ENCODE results near the gene GADL1. TPM values are rescaled to one million over a fixed set of nuclear protein-coding genes. Genes with fewer than 3 reads are reported as not detected.

Gene GADL1
- total RNA-seq, 1 experiment from 2014 or later = not detected

DNA sequence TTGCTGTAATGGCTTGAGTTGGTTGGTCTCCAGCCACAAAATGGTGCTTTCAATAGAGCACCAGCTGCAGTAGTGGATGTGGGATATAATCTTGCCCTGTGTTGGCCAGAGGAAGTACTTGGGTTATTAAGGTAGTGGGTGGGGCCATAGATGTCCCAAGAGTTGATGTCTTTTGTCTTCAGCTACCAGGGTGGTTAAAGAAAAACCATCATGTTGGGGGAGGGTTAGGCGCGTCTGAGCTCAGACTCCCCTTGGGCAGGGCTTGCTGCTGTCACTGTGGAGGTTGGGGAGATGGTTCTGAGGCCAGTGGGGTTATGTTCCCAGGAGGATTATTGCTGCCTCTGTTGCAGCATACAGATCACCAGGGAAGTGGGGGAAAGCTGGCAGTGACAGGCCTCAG is 46.9 kb upstream of the GADL1 start:
- no peaks in the 10 kb centered on the region for H3K27me3 ChIP-seq (ENCODE audit: insufficient read depth, low read length)
- DNase-seq (ENCODE audit: low read depth, low spot score) = no peak
- RAD21 ChIA-PET (ENCODE audit: low non-redundant PET in 1 of 2, low total read pairs in 2 of 2, uncharacterized antibody in 2 of 2, unreplicated experiment in 2 of 2) = no interaction called here
- no peak overlapping the region for H3K9ac ChIP-seq (ENCODE audit: low read length)
- no peaks in the 10 kb centered on the region for H3K79me2 ChIP-seq (ENCODE audit: insufficient read depth, low read length)
- H3K36me3 ChIP-seq (ENCODE audit: control insufficient read depth in 1 of 2, insufficient read depth in 2 of 2, low read length in 2 of 2) = no peaks in the 10 kb centered on the region
- TF ChIP-seq YY1 (IDR thresholded peaks at IDR 0.05; ENCODE audit: extremely low read depth, insufficient replicate concordance, low read depth, low read length) (no peak), EGR1 (IDR thresholded peaks at IDR 0.05; ENCODE audit: low read depth) (no peak), POLR2A (IDR thresholded peaks at IDR 0.05; ENCODE audit: borderline replicate concordance, extremely low read depth, insufficient read depth, insufficient read length) (no peak), ZNF274 (IDR thresholded peaks at IDR 0.05; ENCODE audit: low read depth, low read length) (no peak), ELF1 (IDR thresholded peaks at IDR 0.05; ENCODE audit: borderline replicate concordance, low read depth) (no peak), CBX3 (IDR thresholded peaks at IDR 0.05; ENCODE audit: low read depth) (no peak)
- TF ChIP-seq, protein P1, sequence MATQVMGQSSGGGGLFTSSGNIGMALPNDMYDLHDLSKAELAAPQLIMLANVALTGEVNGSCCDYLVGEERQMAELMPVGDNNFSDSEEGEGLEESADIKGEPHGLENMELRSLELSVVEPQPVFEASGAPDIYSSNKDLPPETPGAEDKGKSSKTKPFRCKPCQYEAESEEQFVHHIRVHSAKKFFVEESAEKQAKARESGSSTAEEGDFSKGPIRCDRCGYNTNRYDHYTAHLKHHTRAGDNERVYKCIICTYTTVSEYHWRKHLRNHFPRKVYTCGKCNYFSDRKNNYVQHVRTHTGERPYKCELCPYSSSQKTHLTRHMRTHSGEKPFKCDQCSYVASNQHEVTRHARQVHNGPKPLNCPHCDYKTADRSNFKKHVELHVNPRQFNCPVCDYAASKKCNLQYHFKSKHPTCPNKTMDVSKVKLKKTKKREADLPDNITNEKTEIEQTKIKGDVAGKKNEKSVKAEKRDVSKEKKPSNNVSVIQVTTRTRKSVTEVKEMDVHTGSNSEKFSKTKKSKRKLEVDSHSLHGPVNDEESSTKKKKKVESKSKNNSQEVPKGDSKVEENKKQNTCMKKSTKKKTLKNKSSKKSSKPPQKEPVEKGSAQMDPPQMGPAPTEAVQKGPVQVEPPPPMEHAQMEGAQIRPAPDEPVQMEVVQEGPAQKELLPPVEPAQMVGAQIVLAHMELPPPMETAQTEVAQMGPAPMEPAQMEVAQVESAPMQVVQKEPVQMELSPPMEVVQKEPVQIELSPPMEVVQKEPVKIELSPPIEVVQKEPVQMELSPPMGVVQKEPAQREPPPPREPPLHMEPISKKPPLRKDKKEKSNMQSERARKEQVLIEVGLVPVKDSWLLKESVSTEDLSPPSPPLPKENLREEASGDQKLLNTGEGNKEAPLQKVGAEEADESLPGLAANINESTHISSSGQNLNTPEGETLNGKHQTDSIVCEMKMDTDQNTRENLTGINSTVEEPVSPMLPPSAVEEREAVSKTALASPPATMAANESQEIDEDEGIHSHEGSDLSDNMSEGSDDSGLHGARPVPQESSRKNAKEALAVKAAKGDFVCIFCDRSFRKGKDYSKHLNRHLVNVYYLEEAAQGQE (IDR thresholded peaks at IDR 0.05; ENCODE audit: low read depth) = no peak
- TF ChIP-seq, protein P2, sequence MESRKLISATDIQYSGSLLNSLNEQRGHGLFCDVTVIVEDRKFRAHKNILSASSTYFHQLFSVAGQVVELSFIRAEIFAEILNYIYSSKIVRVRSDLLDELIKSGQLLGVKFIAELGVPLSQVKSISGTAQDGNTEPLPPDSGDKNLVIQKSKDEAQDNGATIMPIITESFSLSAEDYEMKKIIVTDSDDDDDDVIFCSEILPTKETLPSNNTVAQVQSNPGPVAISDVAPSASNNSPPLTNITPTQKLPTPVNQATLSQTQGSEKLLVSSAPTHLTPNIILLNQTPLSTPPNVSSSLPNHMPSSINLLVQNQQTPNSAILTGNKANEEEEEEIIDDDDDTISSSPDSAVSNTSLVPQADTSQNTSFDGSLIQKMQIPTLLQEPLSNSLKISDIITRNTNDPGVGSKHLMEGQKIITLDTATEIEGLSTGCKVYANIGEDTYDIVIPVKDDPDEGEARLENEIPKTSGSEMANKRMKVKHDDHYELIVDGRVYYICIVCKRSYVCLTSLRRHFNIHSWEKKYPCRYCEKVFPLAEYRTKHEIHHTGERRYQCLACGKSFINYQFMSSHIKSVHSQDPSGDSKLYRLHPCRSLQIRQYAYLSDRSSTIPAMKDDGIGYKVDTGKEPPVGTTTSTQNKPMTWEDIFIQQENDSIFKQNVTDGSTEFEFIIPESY (IDR thresholded peaks at IDR 0.05; ENCODE audit: extremely low read depth, insufficient replicate concordance, low read length) = no peak
- intact Hi-C loops (cut with micrococcal nuclease) = no loop called here
- POLR2A ChIA-PET = no interaction called here
- H3K4me3 ChIP-seq (replicated peaks in 1 of 2; ENCODE audit: low read depth in 1 of 2, low read length in 2 of 2) = no peak overlapping the region
- CTCF ChIA-PET = no interaction called here
- no peaks in the 10 kb centered on the region for H3K4me1 ChIP-seq (ENCODE audit: control insufficient read depth in 1 of 2, insufficient read depth in 2 of 2, low read length in 2 of 2)
- no peaks in the 10 kb centered on the region for H3K9me2 ChIP-seq (ENCODE audit: insufficient read depth)
- H3K27ac ChIP-seq (ENCODE audit: low read depth, low read length) = no peak overlapping the region
- no peaks in the 10 kb centered on the region for H4K20me1 ChIP-seq (ENCODE audit: insufficient read depth)
- H3K9me3 ChIP-seq (ENCODE audit: control insufficient read depth in 1 of 2, insufficient read depth in 1 of 2, low read depth in 1 of 2, low read length in 2 of 2) = no peaks in the 10 kb centered on the region
- no peak overlapping the region for H2AFZ ChIP-seq (ENCODE audit: low read depth, low read length, poor library complexity, severe bottlenecking)
- no peak overlapping the region for H3K4me2 ChIP-seq (ENCODE audit: low read length)
- ATAC-seq = no peak
- no TSS peak for BruUV-seq (replicated peaks)
